ENCODE measurements around the gene FAM20A.

DNA sequence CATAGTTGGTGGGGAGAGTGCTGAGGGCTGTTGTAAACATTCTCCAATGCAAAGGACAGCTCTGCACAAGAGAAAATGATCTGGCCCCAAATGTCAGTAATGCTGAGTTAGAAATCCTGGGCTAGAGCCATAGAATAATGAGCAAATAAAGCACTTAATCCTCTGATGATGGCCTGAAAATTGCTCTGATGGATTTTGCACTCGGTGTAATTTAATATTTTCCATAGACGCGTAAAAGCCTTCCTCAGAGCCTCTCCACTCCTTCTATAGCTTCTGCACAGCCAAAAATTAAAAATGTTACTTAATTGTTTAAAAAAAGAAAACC, 23.7 kb downstream of the FAM20A start:
- TF ChIP-seq EZH2 (IDR thresholded peaks at IDR 0.05; ENCODE audit: insufficient read depth, poor library complexity, severe bottlenecking): no peak
- no peak for TF ChIP-seq EZH2phosphoT487 (IDR thresholded peaks at IDR 0.05; ENCODE audit: insufficient read depth, low read depth)

All from GM23248 (cell line).